CD1c-positive myeloid dendritic cell (primary cell): Measurements from ENCODE around the gene WNK2.
A peak's percentile ranks its signal among the peaks of the same experiment; 100 is the strongest.

ENCODE experiments used
- DNase-seq: peaks from one replicate; pipeline ENCODE4 v3.0.0-alpha.2; 2016; ENCODE audit errors: extremely low spot score

The WNK2 gene

GRCh38 chr9:93266521-93267001, 82.6 kb downstream of the WNK2 start:
- no peak for DNase-seq

- no peak for DNase-seq
Measured at GRCh38 chr9:93267091-93267541, 83.2 kb downstream of the WNK2 start.

- DNase-seq: no peak
Measured at GRCh38 chr9:93267681-93268505, 84.0 kb downstream of the WNK2 start.

- no peak for DNase-seq
Measured at GRCh38 chr9:93268551-93269314, 84.8 kb downstream of the WNK2 start.

GRCh38 chr9:93270976-93271375, 87.0 kb downstream of the WNK2 start:
- no peak for DNase-seq

GRCh38 chr9:93276973-93277372, 93.0 kb downstream of the WNK2 start:
- no peak for DNase-seq

GRCh38 chr9:93278144-93278543, 94.2 kb downstream of the WNK2 start:
- DNase-seq: no peak

- DNase-seq: no peak
Measured at GRCh38 chr9:93280661-93281259, 96.8 kb downstream of the WNK2 start.

- no peak for DNase-seq
Measured at GRCh38 chr9:93286252-93287188, 102.6 kb downstream of the WNK2 start.

GRCh38 chr9:93287189-93287552, 103.2 kb downstream of the WNK2 start:
- no peak for DNase-seq

GRCh38 chr9:93287593-93287992, 103.7 kb downstream of the WNK2 start:
- no peak for DNase-seq

GRCh38 chr9:93288341-93288740, 104.4 kb downstream of the WNK2 start:
- peak; percentile 29 for DNase-seq

GRCh38 chr9:93288891-93289883, 105.2 kb downstream of the WNK2 start:
- DNase-seq: peak; percentile 40

GRCh38 chr9:93290495-93291434, 106.8 kb downstream of the WNK2 start:
- DNase-seq: no peak

GRCh38 chr9:93291536-93292287, 107.8 kb downstream of the WNK2 start:
- no peak for DNase-seq

- DNase-seq: no peak
Measured at GRCh38 chr9:93292288-93292615, 108.3 kb downstream of the WNK2 start.

- DNase-seq: no peak
Measured at GRCh38 chr9:93292664-93293328, 108.9 kb downstream of the WNK2 start.

GRCh38 chr9:93294011-93294410, 110.1 kb downstream of the WNK2 start:
- no peak for DNase-seq
